Mesothelial cell of epicardium (in vitro differentiated cells): ENCODE data around the gene LRRK1. TPM values are rescaled to one million over a fixed set of nuclear protein-coding genes. Genes with fewer than 3 reads are reported as not detected.

Source experiments
- DNase-seq, 2 experiments: peaks; one replicate each; pipeline ENCODE4 v3.0.0; 2021; ENCODE audit warnings: low spot score in 2 of 2; ENCODE audit not compliant: unreplicated experiment in 2 of 2
- H3K27ac Mint-ChIP-seq: 2 replicates; pipeline ENCODE4 v1.8.0; 2021; ENCODE audit warnings: mixed read lengths
- H3K27me3 Mint-ChIP-seq: 2 replicates; pipeline ENCODE4 v1.8.0; 2021; ENCODE audit warnings: low read depth, mixed read lengths
- H3K36me3 Mint-ChIP-seq: 2 replicates; pipeline ENCODE4 v1.8.0; 2021; ENCODE audit warnings: mixed read lengths
- H3K4me1 Mint-ChIP-seq: 2 replicates; pipeline ENCODE4 v1.8.0; 2021; ENCODE audit warnings: mixed read lengths
- H3K4me3 Mint-ChIP-seq: 2 replicates; pipeline ENCODE4 v1.8.0; 2021; ENCODE audit warnings: mild to moderate bottlenecking, moderate library complexity, mixed read lengths
- H3K9me3 Mint-ChIP-seq: 2 replicates; pipeline ENCODE4 v1.8.0; 2021; ENCODE audit warnings: mixed read lengths
- CTCF ChIP-seq: fragments of 200-600 bp; sonication (generic); IDR thresholded peaks from one replicate; pipeline ENCODE4 v1.5.0; 2021; ENCODE audit warnings: antibody characterized with exemption; ENCODE audit not compliant: unreplicated experiment
- total RNA-seq: library from RNA; stranded (reverse); gene quantifications from 3 replicates; pipeline ENCODE4 v1.2.1, GENCODE V29; 2021

The LRRK1 gene
- total RNA-seq, 1 donor from 2014 or later: 2.3 TPM

- Mint-ChIP-seq H3K4me3 (no peak overlapping the region), H3K27ac (no peak overlapping the region), H3K9me3 (no peaks in the 10 kb centered on the region), H3K36me3 (no peaks in the 10 kb centered on the region), H3K27me3 (no peaks in the 10 kb centered on the region), H3K4me1 (peaks cover 34% of the 10 kb centered on the region)
- DNase-seq: no peak
- TF ChIP-seq CTCF: no peak
Measured at GRCh38 chr15:101067660-101068522, 148.7 kb downstream of the LRRK1 start.

- DNase-seq: no peak
- Mint-ChIP-seq H3K4me1 (peaks cover 34% of the 10 kb centered on the region), H3K27me3 (no peaks in the 10 kb centered on the region), H3K9me3 (no peaks in the 10 kb centered on the region), H3K36me3 (no peaks in the 10 kb centered on the region), H3K27ac (peak overlapping the region; percentile 76), H3K4me3 (no peak overlapping the region)
- TF ChIP-seq CTCF: no peak
Measured at GRCh38 chr15:101068523-101068960, 149.4 kb downstream of the LRRK1 start.

GRCh38 chr15:101068961-101069653, 149.9 kb downstream of the LRRK1 start:
- no peak overlapping the region for H3K4me3 Mint-ChIP-seq
- no peak for DNase-seq
- no peaks in the 10 kb centered on the region for H3K9me3 Mint-ChIP-seq
- H3K4me1 Mint-ChIP-seq: peaks cover 33% of the 10 kb centered on the region
- no peak for TF ChIP-seq CTCF
- H3K27me3 Mint-ChIP-seq: no peaks in the 10 kb centered on the region
- peak overlapping the region; percentile 76 for H3K27ac Mint-ChIP-seq
- H3K36me3 Mint-ChIP-seq: no peaks in the 10 kb centered on the region

GRCh38 chr15:101069654-101069973, 150.5 kb downstream of the LRRK1 start:
- no peak overlapping the region for H3K4me3 Mint-ChIP-seq
- H3K4me1 Mint-ChIP-seq: peaks cover 28% of the 10 kb centered on the region
- H3K27me3 Mint-ChIP-seq: no peaks in the 10 kb centered on the region
- H3K27ac Mint-ChIP-seq: peak overlapping the region; percentile 72
- no peak for DNase-seq
- no peaks in the 10 kb centered on the region for H3K9me3 Mint-ChIP-seq
- TF ChIP-seq CTCF: no peak
- no peaks in the 10 kb centered on the region for H3K36me3 Mint-ChIP-seq

- Mint-ChIP-seq H3K27ac (peak overlapping the region; percentile 80), H3K4me3 (no peak overlapping the region), H3K4me1 (peaks cover 28% of the 10 kb centered on the region), H3K9me3 (no peaks in the 10 kb centered on the region), H3K36me3 (no peaks in the 10 kb centered on the region), H3K27me3 (no peaks in the 10 kb centered on the region)
- TF ChIP-seq CTCF: no peak
- DNase-seq: no peak
Measured at GRCh38 chr15:101070024-101070423, 150.9 kb downstream of the LRRK1 start.
